ENCODE data around the gene NINL.

The NINL gene

DNA sequence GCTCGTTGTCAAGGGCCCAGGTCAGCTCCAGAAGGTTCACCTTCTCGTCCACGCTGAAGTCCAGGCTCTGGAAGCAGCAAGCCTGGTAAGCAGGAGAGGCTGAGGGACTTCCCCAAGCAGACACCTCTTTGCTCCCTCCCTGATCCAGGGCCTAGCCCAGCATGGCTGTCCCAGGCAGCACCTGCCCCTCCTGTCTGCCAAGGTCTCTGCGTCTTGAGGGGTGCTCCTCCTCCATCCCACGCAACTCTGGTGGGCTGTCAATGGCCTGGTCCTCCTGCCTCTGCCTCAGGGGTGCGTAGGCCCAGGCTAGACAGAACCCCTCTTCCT, 87.1 kb downstream of the NINL start:
- no peak for DNase-seq

DNA sequence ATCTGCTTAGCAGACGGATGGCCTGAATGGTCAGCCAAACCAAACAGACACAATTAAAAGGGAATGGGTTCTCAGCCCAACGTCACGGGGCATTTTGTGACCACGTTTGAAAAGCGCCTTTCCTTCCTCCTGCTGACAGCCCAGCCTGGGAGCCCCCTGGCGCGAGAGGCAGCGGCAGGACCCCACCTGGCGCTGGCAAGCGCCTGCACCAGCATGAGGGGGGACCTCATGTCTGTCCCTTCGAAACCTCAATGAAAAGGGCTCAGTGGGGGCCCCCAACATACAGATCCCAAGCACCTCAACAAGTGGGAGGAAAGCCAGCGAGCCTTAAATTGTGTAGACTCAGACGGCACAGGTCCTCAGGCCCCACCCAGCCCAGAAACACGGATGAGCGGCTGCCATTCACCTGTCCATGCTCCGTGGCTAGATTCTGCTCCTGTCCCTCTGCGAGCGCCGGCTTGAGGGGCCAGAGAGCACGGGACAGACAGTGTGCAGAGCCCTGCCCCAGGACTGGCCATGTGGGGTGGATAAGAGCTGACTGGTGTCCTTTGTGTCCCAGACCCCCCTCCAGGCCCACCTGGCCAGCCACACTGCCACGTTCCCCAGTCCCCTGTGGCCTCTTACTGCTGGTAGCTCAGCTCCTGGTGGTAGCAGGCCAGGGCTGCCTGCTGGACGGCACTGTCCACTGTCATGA, 87.6 kb downstream of the NINL start:
- DNase-seq = no peak

DNA sequence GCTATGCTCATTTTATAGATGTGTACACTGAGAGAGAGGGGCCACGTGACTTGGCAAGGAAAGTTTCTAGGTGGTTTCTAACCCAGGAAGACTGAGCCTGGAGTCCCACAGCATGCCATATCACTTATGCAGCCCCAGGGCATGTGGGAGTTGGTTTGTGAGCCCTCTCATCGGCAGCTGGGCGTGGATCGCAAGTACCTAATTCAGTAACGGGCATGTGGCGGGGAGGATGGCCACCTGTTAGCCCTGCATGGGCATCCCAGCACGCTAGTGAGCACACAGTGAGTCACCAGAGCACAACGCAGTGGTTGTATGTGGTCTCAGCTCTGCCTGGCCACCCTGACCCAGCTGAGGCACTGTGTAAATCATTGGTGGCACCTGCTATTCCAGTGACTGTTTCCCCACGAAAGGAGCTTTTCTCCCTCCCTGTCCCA, 88.3 kb downstream of the NINL start:
- no peak for DNase-seq

DNA sequence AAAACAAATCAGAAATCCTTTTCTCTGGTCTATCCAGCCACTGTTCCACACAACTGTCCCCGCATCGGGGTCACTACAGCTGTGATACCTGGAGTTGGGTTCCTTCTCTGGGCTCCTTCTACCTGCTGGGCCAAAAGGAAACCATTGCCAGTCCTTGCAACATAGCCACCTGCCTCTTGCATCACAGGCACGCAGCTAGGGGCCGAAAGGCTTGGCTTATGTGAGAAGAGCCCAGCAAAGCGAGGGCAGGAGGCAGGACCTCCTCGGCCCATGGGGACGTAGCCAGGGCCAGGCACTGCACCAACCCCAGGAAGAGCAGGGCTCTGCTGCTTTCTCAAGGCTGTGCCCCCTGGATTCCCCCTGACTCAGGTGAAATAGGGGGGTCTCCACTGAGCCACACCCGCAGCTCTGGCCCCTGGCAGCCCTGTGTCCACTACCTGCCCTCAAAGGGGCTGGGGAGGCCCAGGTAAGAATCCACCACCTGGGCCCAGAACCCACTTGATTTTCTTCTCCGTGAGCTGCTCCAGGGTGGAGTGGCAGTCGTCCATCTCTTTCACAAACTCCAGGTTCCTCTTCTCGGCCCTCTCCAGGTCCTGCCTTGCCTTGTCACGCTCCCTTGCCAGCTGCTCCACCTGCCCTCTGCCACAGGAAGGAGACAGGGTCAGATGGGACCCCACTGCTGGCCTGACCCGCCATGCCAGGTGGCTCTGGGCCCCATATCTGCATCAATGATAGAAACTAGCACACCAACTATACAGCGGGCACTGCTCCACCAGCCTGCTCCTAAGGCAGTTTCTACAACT, 89.0 kb downstream of the NINL start:
- DNase-seq = no peak

DNA sequence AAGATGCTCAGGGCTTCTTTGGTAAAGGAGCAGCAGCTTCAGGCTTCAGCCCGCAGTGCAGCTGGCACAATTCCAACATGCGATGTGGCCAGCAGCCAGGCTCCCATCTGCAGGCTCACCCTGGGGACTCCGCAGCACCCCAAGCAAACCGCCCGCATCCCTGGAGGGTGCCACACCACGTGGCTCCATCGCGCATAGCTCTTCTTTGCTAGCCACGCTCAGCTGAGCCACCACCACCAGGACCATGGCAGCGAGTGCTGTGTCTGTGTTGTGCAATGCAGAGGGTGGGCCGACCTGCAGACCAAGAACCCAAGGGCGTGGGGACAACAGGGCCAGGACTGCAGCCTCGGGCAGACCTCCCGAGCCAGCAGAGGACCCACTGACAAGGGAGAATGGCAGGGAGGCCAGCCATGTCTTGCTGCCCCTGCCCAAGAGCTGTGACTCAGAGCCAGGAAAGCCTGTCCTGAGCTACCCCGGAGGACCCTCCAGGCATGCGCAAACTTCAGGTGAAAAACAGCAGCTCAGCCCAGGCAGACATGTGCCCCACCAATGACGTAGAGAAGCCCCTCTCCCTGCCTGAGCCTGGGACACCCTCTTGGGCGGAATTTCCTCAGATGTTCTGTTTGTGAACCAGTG, 90.0 kb downstream of the NINL start:
- no peak for DNase-seq

DNA sequence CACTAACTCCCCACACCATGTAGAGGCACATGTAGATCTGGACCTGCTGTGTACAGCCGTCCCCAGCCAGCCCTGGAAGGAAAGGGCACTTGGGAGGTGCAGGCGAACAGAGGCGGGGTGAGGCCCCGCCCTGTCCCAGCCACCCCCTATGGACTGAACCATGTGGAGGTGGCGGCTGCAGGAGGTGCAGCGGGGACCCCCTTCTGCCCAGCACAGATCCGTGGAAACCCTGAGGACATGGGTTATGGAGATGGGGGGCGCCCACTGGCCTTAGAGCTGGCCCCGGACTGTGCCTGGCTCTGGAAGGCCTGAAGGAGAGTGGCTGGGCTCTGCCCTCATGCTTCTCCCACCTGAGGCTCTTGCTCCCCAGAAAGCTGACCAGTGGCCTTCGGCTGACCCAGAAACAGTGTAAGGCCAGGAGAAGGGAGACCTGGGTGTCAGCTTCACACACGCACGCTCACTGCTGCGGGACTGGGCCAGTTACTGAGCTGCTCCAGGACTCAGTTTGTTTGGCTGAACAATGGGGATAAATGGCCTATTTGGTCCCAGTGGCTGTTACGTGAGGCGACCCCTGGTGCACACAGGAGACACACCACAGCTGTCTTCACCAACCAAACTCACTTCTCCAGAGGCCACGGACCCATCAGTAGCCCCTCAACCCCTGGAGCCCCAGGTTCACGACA, 90.7 kb downstream of the NINL start:
- no peak for DNase-seq

DNA sequence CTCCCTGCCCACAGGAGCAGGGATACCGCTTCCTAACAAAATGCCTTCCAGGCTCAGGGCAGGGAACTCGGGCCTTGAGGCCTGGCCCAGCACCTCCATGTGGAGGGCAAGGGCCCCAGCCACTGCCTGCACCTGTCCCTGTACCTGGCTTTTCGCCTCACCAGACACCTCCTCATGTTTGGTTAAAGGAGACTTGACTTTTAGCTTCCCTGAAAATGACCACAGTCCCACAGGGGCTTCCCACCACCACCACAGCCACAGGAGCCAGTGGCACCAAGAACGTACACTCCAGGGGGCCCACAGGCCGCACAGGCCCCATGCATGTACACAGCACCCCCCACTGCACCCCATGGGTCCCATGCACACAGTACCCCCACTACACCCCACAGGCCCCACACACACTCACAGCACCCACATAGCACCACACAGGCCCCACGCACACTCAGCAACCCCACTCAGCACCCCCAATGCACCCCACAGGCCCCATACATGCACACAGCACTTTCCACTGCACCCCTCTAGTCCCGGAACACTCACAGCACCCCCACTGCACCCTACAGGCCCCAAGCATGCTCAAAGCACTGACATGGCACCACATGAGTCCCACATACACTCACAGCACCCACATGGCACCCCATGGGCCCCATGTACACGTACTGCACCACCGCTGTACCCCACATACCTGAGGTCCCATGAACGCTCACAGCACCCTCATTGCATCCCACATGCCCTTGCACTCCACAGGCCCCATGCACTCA, 91.4 kb downstream of the NINL start:
- DNase-seq = no peak

DNA sequence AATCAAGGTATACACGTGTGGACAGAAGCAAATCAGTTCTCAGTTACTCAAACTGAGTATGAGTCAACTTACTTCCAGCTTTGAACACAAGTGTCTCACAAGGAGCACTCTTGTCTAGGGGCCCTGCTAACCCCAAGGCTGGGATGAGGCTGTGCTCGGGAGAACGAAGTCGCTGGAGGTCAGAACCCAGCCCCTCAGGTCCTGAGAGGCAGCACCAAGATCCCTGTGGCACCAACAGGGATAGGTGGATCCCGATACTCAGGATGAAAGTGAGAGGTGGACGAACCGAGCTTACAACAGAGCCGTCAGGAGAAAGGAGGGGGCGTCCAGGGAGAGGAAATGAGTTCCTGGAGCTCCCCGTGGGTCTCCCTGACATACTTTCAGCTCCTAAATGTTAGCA, 92.2 kb downstream of the NINL start:
- DNase-seq = no peak

DNA sequence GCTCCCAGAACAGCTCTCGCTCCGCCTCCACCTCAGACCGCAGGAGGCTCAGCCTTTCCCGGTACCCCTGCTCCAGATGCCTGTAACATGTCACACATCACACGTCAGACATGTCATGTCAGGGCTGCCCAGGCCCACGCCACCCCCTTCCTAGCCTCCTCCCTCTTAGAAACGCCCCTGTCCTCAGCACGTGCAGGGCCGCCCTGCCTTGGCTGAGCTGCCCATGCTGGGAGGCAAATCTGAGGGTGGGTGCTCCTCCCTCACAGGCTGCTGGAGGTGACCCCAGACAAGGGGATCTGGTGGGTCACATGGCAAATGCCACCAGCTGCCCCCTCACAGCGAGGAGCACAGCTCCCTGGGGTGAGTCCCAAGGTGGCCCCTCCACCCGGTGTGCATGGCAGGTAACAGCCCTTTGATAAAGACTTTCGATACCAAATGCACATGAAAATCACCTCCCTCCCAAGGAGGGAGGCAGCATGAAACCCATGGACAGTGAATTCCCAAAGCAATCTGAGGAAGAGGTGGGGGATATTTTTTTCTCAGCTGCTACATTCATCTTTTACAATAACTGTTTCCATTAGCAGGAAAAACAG, 93.8 kb downstream of the NINL start:
- no peak for DNase-seq

DNA sequence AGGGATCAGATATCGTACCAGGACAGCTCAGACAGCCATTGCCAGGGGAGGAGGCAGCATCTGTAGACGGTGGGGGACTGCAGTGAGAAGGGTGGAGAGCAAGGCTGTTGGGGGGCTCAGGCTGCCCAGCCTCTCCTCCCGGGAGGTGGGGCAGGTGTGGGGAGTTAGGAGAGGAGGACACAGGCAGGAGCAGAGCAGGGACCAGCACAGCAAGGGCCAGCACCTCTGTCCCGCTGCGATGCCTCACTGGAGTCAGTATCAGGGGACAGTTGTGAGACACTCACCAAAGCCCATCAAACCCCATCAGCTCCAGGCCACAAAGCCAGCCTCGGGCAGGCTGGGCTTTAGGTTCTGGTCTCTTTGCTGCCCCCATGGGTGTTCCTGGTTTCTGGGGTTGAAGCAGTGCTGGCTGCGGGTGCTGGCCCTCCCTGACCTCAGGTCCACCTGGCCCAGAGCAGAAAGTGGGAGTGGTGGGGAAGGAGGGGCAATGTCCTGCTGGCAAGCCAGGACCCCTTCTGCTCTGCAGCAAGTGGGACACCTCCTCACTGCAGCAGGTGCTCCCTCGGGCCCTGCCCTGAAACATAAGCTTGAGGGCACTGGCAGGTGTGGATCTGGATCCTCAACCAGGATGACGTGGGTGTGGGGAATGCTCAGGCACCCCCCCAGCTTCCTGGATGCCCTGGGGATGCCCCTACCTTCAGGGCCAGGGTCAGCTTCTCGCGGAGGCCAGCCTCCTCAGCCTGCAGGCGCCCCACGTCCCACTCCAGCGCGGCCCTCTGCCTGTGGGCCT, 94.5 kb downstream of the NINL start:
- no peak for DNase-seq

DNA sequence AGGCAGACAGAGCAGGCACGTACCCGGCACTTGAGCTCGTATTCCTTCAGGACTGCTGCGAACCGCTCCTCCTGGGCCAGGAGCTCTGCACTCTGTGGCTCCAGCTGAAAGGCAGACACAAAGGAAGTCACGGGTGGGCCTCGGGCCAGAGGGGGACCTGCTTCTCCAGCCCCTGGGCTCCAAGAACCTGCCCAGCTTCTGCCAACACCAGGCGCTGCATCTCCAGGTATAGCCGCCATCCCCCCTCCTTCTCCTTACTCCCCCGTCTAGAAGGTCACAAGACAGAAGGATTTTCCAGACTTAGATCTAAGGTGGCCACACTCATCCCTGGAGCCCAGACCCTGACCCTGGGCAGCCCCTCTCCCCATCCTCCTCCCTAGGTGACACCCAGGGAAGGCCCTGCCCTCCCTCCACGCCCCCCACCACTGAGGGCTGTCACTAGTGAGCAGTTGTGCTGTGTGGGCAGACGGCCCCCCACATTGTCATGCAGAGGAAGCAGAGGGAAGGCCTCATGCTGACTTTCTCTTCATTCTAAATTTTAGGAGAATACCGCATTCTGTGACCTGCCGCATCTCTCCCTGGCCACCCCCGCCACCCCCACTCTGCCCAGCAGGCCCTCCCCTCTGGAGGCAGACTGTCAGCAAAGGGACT, 96.0 kb downstream of the NINL start:
- DNase-seq = no peak

DNA sequence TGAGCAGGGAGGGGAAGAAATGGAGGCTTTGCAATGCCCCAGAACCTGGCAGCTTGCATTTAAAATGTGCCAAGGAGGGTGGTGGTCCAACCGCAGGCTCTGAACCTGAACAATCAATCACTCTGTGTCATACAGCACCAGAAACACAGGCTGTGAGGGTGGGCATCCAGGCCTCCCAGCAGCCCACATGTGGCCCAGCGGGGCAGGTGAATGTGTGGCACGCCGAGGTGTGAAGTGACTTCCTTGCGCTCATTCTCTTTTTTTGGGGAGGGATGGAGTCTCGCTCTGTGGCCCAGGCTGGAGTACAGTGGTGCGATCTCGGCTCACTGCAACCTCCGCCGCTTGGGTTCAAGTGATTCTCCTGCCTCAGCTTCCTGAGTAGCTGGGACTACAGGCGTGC, 97.4 kb downstream of the NINL start:
- DNase-seq = no peak

DNA sequence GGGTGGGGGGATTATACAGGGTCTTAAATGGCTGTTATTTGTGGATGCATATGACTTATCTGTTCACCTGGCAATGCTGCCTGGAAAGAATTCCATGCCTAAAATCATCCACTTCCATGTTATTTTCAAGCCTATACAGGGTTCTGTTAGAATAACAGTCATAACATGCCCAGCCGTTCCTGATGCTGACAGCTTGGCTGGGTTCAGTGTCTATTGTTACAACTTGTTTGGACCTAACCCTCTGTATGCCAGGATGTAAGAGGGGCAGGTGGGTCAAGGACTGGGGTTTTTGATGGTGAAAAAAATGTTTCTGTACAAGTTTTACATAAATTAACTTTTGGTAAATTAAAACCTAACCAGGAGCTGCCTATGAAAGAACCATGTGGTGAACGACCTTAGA, 98.0 kb downstream of the NINL start:
- DNase-seq = no peak

DNA sequence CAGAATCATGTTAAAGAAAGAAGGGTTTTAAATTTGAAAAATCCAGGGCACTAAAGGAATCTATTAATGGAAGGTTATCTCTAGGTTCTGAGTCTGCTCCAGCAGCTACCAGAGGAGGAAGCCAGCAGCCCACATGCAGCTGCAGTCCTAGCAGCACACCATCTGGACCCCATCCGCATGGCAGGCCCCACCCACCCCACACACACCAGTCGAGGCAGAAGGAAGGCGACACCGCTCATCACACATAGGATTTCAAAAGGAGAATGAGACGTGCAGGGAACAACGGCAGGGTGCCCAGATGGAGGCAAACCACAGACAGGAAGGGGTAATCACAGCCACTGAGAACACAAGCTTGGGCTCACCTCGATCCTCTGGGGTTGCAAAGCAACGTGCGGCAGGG, 99.0 kb downstream of the NINL start:
- DNase-seq = peak; percentile 39

DNA sequence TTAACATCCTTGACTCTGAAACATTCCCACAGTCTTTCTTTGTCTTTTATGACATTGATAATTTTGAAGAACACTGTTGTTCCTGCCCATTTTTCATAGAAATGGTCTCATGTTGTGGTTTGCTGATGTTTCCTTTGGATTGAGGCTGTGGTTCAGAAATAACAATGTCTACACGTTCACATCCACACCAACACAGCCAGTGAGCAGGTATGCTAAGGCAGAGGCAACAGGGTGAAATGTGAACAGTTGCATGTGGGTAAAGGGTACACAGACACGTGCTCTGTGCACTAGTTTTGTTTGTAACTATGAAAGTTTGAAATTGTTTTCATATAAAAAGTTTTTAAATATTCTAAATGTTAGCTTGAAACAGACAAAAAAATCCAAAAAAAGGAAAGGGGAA, 99.5 kb downstream of the NINL start:
- no peak for DNase-seq

DNA sequence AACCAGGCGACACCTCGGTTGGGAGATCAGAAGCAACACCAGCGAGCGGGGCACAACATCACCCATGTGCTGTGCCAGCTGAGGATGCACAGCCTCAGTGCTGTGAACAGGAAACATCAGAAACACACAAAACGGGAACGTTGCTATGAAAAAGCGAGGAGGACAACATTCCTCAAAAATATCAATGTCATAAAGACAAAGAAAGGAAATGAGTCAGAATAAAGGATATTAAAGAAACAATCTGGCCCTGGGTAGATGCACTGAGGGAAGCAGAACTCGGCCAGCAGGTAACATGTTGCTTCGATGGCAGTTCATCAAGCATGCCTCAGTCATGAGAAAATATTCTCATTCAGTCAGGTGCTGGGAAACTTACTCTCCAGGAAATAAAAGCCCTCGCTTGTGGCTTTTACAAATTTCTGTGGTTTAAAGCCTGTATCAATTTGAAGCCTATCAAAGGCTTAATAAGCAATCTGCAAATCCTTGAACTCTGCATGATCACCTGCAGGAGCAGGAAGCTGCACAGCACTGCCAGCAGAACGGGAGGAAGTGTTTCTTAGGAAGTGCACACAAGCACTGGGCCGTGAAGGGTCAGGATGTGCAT, 100.3 kb downstream of the NINL start:
- no peak for DNase-seq

DNA sequence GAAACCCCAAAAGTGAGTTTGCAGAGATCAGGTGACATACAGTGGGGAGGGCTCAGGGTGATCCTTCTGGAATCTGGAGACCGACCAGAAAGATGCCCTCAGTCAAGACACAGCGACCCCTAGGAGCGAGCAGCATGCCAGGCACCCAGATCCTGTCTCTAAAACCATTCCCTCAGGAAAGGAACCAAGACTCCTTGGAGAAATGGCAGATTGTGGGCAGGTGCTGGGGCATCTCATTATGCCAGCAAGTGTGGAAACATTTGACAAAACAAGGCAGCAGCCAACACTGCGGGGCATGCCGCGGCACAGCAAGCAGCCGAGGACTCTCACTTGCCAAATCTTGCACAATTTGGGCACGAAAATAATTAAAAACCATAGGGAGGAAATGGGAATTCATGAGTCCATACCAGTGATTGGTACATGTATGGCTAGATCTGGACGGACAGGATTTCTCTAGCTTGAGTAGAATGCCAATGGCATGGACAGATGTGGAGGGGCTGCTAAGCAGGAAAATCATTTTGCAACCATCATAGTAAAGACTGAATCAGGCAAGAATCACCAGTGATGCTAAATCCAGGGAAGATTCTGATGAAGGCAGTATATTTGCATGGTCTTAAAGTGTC, 101.0 kb downstream of the NINL start:
- no peak for DNase-seq

DNA sequence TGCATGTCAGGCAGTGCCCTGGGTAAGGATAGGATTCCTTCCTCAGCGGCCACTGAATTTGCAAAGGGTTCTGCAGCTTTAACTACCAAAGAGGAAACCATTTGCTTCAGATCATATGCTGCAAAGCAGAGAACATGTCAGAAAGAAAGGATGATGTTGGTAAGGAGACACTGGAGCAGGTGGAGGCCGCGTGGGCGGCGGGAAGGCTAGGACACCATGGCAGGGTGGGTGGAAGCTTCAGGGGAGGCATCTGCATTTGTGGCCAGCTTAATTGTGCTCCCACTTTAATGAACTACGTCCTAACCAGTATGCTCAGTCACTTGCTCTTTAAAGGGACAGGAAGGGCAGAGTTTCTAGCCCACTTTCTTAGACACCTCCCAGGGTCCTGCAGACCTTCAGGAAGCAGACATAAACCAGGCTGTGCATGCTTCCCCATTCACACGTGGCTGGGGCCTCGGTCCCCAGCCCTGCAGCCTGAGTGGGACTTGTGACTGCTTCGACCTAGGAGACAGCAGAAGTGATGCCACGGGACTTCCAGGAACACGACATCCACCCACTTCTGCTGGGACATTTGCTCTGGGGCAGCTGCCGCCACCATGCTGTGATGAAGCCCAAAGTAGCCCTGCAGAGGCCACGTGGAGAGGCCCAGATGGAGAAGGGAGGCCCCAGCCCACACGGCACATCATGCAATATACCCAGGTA, 101.7 kb downstream of the NINL start:
- DNase-seq = no peak

DNA sequence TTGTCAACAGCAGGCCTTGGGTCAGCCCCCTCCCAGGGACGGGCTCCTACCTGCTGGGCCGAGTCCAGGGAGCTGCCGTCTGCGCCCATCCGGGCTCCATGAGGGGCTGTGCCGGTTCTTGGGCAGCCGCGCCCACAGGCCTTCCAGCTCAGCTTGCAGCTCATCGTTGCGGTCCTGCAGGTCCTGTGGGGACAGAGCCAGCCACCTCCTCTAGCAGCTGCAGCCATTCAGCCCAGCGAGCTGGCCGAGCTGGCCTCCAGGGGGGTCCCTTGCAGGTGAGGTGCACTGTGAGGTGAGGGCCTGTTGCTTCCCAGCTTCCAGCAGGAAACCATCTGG, 103.4 kb downstream of the NINL start:
- DNase-seq = no peak

All from fibroblast of upper back skin (primary cell).